Spleen (tissue), 11 donors: Measurements from ENCODE around the gene CDH13. TPM values are rescaled to one million over a fixed set of nuclear protein-coding genes. Genes with fewer than 3 reads are reported as not detected.

Experiments used
- DNase-seq: peaks from one replicate; pipeline ENCODE4 v3.0.0-alpha.2; 2020
- H3K27ac ChIP-seq, 8 donors: fragments of 200-600 bp; sonication (generic) in 7 of 8; 1 replicate in 4 of 8; 2 replicates in 4 of 8; pipeline versions ENCODE4 v1.5.0 to v1.8.0; 2016 to 2021; ENCODE audit warnings: inconsistent platforms in 4 of 8, mild to moderate bottlenecking in 4 of 8, moderate library complexity in 1 of 8
- H3K27me3 ChIP-seq, 7 donors: fragments of 200-600 bp; sonication (generic) in 6 of 7; replicated peaks in 1 of 7; 1 replicate in 4 of 7; 2 replicates in 3 of 7; pipeline versions ENCODE4 v1.5.0 to v1.8.0; 2016 to 2021; ENCODE audit warnings: inconsistent platforms in 3 of 7, mild to moderate bottlenecking in 1 of 7
- H3K36me3 ChIP-seq, 6 donors: fragments of 200-600 bp; sonication (generic) in 5 of 6; 1 replicate in 4 of 6; 2 replicates in 2 of 6; pipeline versions ENCODE4 v1.5.0 to v1.8.0; 2016 to 2021; ENCODE audit warnings: inconsistent platforms in 2 of 6
- H3K4me1 ChIP-seq, 6 donors: fragments of 200-600 bp; sonication (generic) in 5 of 6; 1 replicate in 3 of 6; 2 replicates in 3 of 6; pipeline versions ENCODE4 v1.5.0 to v1.8.0; 2016 to 2021; ENCODE audit warnings: inconsistent platforms in 3 of 6
- H3K4me3 ChIP-seq, 8 donors: fragments of 200-600 bp; sonication (generic) in 7 of 8; 1 replicate in 4 of 8; 2 replicates in 4 of 8; pipeline versions ENCODE4 v1.5.0 to v1.8.0; 2016 to 2021; ENCODE audit warnings: inconsistent platforms in 4 of 8, mild to moderate bottlenecking in 4 of 8, moderate library complexity in 2 of 8
- H3K9me3 ChIP-seq, 8 donors: fragments of 200-600 bp; sonication (generic) in 7 of 8; 1 replicate in 4 of 8; 2 replicates in 4 of 8; pipeline versions ENCODE4 v1.5.0 to v1.8.0; 2016 to 2021; ENCODE audit warnings: inconsistent platforms in 4 of 8
- POLR2A ChIP-seq, 3 donors: fragments of 450-650 bp; IDR thresholded peaks; one replicate each; pipeline ENCODE4 v1.5.1; 2017; ENCODE audit warnings: antibody characterized with exemption in 3 of 3, mild to moderate bottlenecking in 1 of 3
- POLR2AphosphoS5 ChIP-seq, 3 donors: sonication (generic); formaldehyde crosslinking; IDR thresholded peaks; one replicate each; pipeline ENCODE4 v1.5.1; 2017; ENCODE audit warnings: antibody characterized with exemption in 3 of 3
- WGBS, 5 donors: extraction: QIAGEN DNeasy Blood & Tissue Kit in 3 of 5; methylation state at CpG; one replicate each; pipeline versions ENCODE4 v1.1.5 to v1.1.7; 2013 to 2018; 5-methylcytosine and 5-hydroxymethylcytosine counted together
- intact Hi-C: fragments of 100-400 bp; cut with DNase I; formaldehyde crosslinking; loops from one replicate; pipeline ENCODE4 v1.15.0; 2023; ENCODE audit warnings: low total_unique reads
- polyA plus RNA-seq, 3 donors: library from polyadenylated mRNA; stranded (reverse); fragments of 200-250 nt; gene quantifications; one replicate each; pipeline ENCODE4 v1.2.1, GENCODE V29; 2013
- total RNA-seq, 7 donors: library from RNA; depleted of rRNA in 3 of 7; stranded (reverse); fragments of >200 nt in 3 of 7; fragmentation: NEBNext Ultra II Directional in 4 of 7; extraction: Animal tissue kit (Norgen Biotek cat#: 25700) in 4 of 7; gene quantifications; one replicate each; pipeline versions ENCODE4 v1.1.0 to v1.2.1, GENCODE V29; 2016 to 2021
- TF ChIP-seq, protein P1 (sequence below), 11 experiments: fragments of 200-600 bp in 7 of 11; fragments of 450-650 bp in 4 of 11; sonication (generic) in 4 of 11; IDR thresholded peaks in 8 of 11; conservative IDR thresholded peaks in 3 of 11; 1 replicate in 7 of 11; 2 replicates in 4 of 11; pipeline versions ENCODE4 v1.4.0 to v1.8.0; 2016 to 2021; ENCODE audit warnings: antibody characterized with exemption in 11 of 11, inconsistent platforms in 4 of 11, mild to moderate bottlenecking in 1 of 11
- donor health status: healthy with polysubstance abuse.
- donor health status: DM: no; HTN: no; CAD: no; lungs with moderate emphysema.
- donor health status: DM: no; HTN: no; CAD: no.
- donor health status: Bipolar disorder and iron deficiency.
- donor health status: healthy.
- donor health status: DM: no; HTN: no; CAD: no.
- donor health status: DM: yes; HTN: yes; CAD: no.

CDH13 gene
- total and polyA plus RNA-seq, 10 donors: 0.13 to 4.6 (median 1.1) TPM

DNA sequence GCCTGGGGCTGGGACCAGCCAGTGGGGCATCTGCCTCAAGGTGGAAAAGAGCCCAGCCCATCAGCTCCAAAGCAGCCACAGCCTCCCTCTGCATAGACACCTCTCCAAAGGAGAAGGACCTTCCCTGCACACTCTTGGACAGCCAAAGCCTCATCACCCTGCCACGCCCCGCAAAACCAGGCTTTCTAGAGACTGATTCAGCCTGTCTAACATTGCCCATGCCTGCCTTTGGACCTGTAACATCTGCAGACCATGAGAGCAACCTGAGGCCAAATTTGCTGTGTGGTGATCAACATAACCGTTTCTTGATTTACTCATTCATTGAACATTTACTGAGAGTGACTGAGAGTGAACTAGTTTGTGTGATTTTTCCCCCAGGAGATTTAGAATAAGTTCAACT is 961.3 kb downstream of the CDH13 start:
- intact Hi-C loops: no loop called here
- TF ChIP-seq POLR2A (IDR thresholded peaks at IDR 0.05): no peak
- TF ChIP-seq, protein P1, sequence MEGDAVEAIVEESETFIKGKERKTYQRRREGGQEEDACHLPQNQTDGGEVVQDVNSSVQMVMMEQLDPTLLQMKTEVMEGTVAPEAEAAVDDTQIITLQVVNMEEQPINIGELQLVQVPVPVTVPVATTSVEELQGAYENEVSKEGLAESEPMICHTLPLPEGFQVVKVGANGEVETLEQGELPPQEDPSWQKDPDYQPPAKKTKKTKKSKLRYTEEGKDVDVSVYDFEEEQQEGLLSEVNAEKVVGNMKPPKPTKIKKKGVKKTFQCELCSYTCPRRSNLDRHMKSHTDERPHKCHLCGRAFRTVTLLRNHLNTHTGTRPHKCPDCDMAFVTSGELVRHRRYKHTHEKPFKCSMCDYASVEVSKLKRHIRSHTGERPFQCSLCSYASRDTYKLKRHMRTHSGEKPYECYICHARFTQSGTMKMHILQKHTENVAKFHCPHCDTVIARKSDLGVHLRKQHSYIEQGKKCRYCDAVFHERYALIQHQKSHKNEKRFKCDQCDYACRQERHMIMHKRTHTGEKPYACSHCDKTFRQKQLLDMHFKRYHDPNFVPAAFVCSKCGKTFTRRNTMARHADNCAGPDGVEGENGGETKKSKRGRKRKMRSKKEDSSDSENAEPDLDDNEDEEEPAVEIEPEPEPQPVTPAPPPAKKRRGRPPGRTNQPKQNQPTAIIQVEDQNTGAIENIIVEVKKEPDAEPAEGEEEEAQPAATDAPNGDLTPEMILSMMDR (IDR thresholded peaks at IDR 0.05 in 8 of 11, conservative IDR thresholded peaks at IDR 0.05 in 3 of 11): no peak
- no peak for TF ChIP-seq POLR2AphosphoS5 (IDR thresholded peaks at IDR 0.05)
- H3K4me3 ChIP-seq: no peak overlapping the region
- no peaks in the 10 kb centered on the region for H3K36me3 ChIP-seq
- WGBS, 5 donors: 83 to 94% (median 88%) methylated on average over 3 of the region's 3 CpGs
- H3K9me3 ChIP-seq: no peaks in the 10 kb centered on the region
- H3K4me1 ChIP-seq: no peaks in the 10 kb centered on the region
- H3K27ac ChIP-seq: no peak overlapping the region
- peaks cover 0 to 7% (median 0%) of the 10 kb centered on the region in 7 donors for H3K27me3 ChIP-seq
- DNase-seq: no peak

DNA sequence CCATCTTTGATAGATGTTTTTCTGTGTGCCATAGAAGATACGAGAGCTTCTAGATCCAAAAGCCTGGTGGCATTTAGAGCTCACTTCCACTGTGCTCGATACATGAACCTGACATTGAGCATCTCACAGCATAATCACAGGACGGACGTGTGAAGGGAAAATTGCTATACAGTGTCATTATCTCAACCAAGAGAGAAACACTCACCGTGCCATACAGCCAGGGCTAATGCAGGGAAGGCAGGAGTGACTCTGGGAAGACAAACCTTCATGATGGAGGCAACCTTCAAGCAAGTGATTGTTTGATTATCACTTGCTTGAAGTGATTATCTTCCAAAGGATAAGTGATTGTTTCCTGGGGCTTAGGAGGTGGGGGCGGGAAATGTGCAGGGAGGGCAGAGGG is 962.8 kb downstream of the CDH13 start:
- Histone ChIP-seq H3K4me1 (no peaks in the 10 kb centered on the region), H3K27me3 (peaks cover 0 to 7% (median 0%) of the 10 kb centered on the region in 7 donors), H3K4me3 (no peak overlapping the region), H3K36me3 (no peaks in the 10 kb centered on the region), H3K9me3 (no peaks in the 10 kb centered on the region), H3K27ac (no peak overlapping the region)
- TF ChIP-seq POLR2AphosphoS5 (IDR thresholded peaks at IDR 0.05): no peak
- TF ChIP-seq, protein P1 (IDR thresholded peaks at IDR 0.05 in 8 of 11, conservative IDR thresholded peaks at IDR 0.05 in 3 of 11): no peak
- no peak for TF ChIP-seq POLR2A (IDR thresholded peaks at IDR 0.05)
- 81 to 89% (median 84%) methylated on average over 6 of the region's 6 CpGs for WGBS, 5 donors
- no peak for DNase-seq
- intact Hi-C loops: no loop called here

DNA sequence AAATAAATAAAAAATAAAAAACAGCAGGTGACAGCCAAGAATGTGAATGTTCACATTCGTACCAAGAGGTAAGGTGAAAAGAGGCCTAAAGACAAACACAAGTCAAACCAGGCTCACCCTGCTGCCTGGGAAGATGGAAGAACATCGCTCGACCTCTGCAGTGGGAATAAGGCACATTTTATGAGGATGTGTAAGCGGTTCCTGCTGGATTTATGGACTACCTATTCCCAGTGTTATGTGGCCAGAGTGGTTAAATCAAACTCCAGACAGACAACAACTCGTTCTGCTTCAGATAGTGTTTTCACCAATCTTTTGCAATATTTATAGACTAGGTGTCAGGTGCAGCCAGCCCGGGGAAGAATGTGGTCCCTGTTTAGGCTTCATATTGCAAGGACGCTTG is 966.0 kb downstream of the CDH13 start:
- H3K27me3 ChIP-seq: peaks cover 0 to 15% (median 0%) of the 10 kb centered on the region in 7 donors
- no peaks in the 10 kb centered on the region for H3K9me3 ChIP-seq
- H3K27ac ChIP-seq: no peak overlapping the region
- no peaks in the 10 kb centered on the region for H3K36me3 ChIP-seq
- TF ChIP-seq POLR2A (IDR thresholded peaks at IDR 0.05) (no peak), POLR2AphosphoS5 (IDR thresholded peaks at IDR 0.05) (no peak)
- TF ChIP-seq, protein P1 (IDR thresholded peaks at IDR 0.05 in 8 of 11, conservative IDR thresholded peaks at IDR 0.05 in 3 of 11): no peak
- H3K4me1 ChIP-seq: no peaks in the 10 kb centered on the region
- DNase-seq: no peak
- 74 to 86% (median 82%) methylated on average over 7 of the region's 7 CpGs for WGBS, 5 donors
- H3K4me3 ChIP-seq: no peak overlapping the region
- intact Hi-C loops: no loop called here

DNA sequence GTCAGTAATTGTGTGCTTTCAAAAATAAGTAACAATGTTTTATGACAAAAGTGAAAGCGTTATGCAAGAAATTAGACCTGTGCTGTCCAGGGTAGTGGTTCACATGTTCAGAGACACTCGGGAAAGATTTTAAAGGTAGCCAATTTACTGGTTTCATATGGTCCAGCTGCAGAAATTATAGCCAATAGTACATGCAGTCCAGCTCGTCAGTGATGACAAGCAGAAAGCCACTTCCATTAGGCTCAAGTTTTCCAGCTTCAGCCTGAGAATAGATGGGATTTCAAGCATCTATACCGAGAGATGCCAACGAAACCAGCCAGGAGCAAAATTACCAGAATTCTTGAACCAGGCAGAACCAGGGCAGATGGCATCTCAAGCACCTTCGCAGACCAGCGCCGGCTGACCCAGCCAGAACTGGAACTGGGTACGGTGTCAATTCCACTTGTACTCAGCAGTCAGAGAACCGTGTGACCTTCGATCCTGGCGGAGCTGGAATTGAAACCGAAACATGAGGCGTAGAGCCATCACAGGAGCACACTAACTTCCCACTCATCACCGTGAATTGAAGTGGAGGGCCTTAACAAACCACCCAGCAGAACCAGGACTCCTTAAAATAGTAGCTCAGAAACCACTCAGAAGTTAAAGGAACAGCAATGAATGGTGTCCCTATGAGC is 973.2 kb downstream of the CDH13 start:
- H3K27me3 ChIP-seq: peaks cover 0 to 11% (median 0%) of the 10 kb centered on the region in 7 donors
- H3K36me3 ChIP-seq: no peaks in the 10 kb centered on the region
- 84 to 89% (median 86%) methylated on average over 15 of the region's 15 CpGs for WGBS, 5 donors
- no peaks in the 10 kb centered on the region for H3K4me1 ChIP-seq
- no peak overlapping the region for H3K4me3 ChIP-seq
- intact Hi-C loops: no loop called here
- no peaks in the 10 kb centered on the region for H3K9me3 ChIP-seq
- TF ChIP-seq, protein P1 (IDR thresholded peaks at IDR 0.05 in 8 of 11, conservative IDR thresholded peaks at IDR 0.05 in 3 of 11): no peak
- TF ChIP-seq POLR2AphosphoS5 (IDR thresholded peaks at IDR 0.05) (no peak), POLR2A (IDR thresholded peaks at IDR 0.05) (no peak)
- no peak overlapping the region for H3K27ac ChIP-seq
- no peak for DNase-seq
